ENCODE data around the gene SORT1.

DNA sequence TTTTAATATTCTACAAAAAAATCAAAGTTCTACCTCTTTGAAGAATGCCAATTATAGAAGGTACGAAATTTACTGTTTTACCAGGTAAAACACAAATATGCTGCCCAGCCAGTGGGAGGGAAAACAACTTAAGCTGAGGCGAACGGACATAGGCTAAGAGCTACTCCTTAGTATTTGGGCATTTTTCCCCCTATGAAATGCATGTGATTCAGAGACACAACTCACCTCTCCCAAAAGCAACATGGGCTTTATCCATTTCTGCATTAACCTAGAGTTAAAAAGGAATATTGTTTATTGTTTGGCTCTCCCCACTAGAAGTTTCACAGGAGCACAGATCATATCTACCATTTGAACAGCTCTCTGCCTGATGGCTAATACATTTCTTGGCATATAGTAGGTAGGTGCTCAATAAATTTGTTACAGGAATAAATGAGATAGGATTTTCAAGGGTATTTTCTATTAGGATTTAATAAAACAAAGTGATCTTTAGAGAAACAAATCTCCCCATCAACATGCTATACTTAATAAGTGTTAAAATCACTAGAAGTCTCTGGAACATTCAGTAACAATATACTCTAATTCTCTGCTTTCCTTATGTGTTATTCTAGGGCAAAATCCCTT lies 2.4 kb upstream of the SORT1 start:
- TF ChIP-seq, protein P1, sequence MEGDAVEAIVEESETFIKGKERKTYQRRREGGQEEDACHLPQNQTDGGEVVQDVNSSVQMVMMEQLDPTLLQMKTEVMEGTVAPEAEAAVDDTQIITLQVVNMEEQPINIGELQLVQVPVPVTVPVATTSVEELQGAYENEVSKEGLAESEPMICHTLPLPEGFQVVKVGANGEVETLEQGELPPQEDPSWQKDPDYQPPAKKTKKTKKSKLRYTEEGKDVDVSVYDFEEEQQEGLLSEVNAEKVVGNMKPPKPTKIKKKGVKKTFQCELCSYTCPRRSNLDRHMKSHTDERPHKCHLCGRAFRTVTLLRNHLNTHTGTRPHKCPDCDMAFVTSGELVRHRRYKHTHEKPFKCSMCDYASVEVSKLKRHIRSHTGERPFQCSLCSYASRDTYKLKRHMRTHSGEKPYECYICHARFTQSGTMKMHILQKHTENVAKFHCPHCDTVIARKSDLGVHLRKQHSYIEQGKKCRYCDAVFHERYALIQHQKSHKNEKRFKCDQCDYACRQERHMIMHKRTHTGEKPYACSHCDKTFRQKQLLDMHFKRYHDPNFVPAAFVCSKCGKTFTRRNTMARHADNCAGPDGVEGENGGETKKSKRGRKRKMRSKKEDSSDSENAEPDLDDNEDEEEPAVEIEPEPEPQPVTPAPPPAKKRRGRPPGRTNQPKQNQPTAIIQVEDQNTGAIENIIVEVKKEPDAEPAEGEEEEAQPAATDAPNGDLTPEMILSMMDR (conservative IDR thresholded peaks at IDR 0.05 in 1 of 2, IDR thresholded peaks at IDR 0.05 in 1 of 2; ENCODE audit: extremely low read depth in 1 of 2, insufficient read depth in 1 of 2, low read depth in 1 of 2, low read length in 2 of 2), result no peak
- no peak for TF ChIP-seq EZH2 (IDR thresholded peaks at IDR 0.05; ENCODE audit: borderline replicate concordance, low read length)
